GM18517 (cell line): Measurements from ENCODE around the gene RINT1.
"Not testable (repeated sequence)": the region's sequence is repeated elsewhere in the genome, so short reads cannot be mapped to it uniquely, and the experiment has no call there.

ENCODE experiments used
- ATAC-seq: cut with Tn5 transposase; IDR thresholded peaks from one replicate; pipeline ENCODE4 v1.9.1; 2021; ENCODE audit warnings: mild to moderate bottlenecking, moderate library complexity; ENCODE audit not compliant: unreplicated experiment

Gene RINT1

GRCh38 chr7:105596866-105597265 is 64.9 kb downstream of the RINT1 start:
- no peak for ATAC-seq

GRCh38 chr7:105599080-105599479 is 67.1 kb downstream of the RINT1 start:
- not testable (repeated sequence) for ATAC-seq

- no peak for ATAC-seq
Observed at GRCh38 chr7:105599551-105599950, 67.5 kb downstream of the RINT1 start.

- no peak for ATAC-seq
Observed at GRCh38 chr7:105600720-105601550, 68.9 kb downstream of the RINT1 start.

GRCh38 chr7:105602325-105603305 is 70.6 kb downstream of the RINT1 start:
- ATAC-seq: no peak

- ATAC-seq: no peak
Observed at GRCh38 chr7:105610165-105610930, 78.3 kb downstream of the RINT1 start.

- no peak for ATAC-seq
Observed at GRCh38 chr7:105611856-105612775, 80.1 kb downstream of the RINT1 start.

GRCh38 chr7:105612806-105613205 is 80.8 kb downstream of the RINT1 start:
- ATAC-seq: no peak

- no peak for ATAC-seq
Observed at GRCh38 chr7:105613611-105614330, 81.8 kb downstream of the RINT1 start.

- no peak for ATAC-seq
Observed at GRCh38 chr7:105614341-105614840, 82.4 kb downstream of the RINT1 start.
